BLaER1 treated with 17β-estradiol and CSF1 and Interleukin-3, amounts not matched to agents 10 nM and 100 nM (cell line): Measurements from ENCODE around the gene ACE.

Source experiments
- H3K27ac ChIP-seq, 11 experiments: shearing (Covaris generic); formaldehyde crosslinking; 2 replicates each; pipeline ENCODE4 v1.8.1; 2022
- H3K27me3 ChIP-seq, 11 experiments: shearing (Covaris generic); formaldehyde crosslinking; 2 replicates each; pipeline ENCODE4 v1.8.1; 2022
- H3K36me3 ChIP-seq, 11 experiments: shearing (Covaris generic); formaldehyde crosslinking; 2 replicates each; pipeline ENCODE4 v1.8.1; 2022
- H3K4me1 ChIP-seq, 10 experiments: shearing (Covaris generic); formaldehyde crosslinking; 2 replicates each; pipeline ENCODE4 v1.8.1; 2022
- H3K4me2 ChIP-seq, 11 experiments: shearing (Covaris generic); formaldehyde crosslinking; 2 replicates each; pipeline ENCODE4 v1.8.1; 2022
- H3K4me3 ChIP-seq, 10 experiments: shearing (Covaris generic); formaldehyde crosslinking; 2 replicates each; pipeline ENCODE4 v1.8.1; 2022
- H3K9ac ChIP-seq, 11 experiments: shearing (Covaris generic); formaldehyde crosslinking; 2 replicates each; pipeline ENCODE4 v1.8.1; 2022
- H3K9me3 ChIP-seq, 11 experiments: shearing (Covaris generic); formaldehyde crosslinking; replicated peaks in 1 of 11; 2 replicates each; pipeline ENCODE4 v1.8.1; 2022
- H4K20me1 ChIP-seq, 11 experiments: shearing (Covaris generic); formaldehyde crosslinking; 2 replicates each; pipeline ENCODE4 v1.8.1; 2022
- Cebpa-rat ChIP-seq, 11 experiments: shearing (Covaris generic); IDR thresholded peaks; 2 replicates each; pipeline ENCODE4 v1.8.1; 2022

ACE gene

GRCh38 chr17:63475491-63476412 is 1.1 kb upstream of the ACE start:
- Histone ChIP-seq H4K20me1 (peaks cover 0 to 26% (median 20%) of the 10 kb centered on the region in 11 experiments; a peak in 15 of 22 replicates), H3K27me3 (peaks cover 3 to 39% (median 33%) of the 10 kb centered on the region in 11 experiments; a peak in 20 of 22 replicates), H3K9me3 (no peaks in the 10 kb centered on the region), H3K36me3 (peaks cover 0 to 15% (median 0%) of the 10 kb centered on the region in 11 experiments; a peak in 4 of 22 replicates), H3K9ac (peak overlapping the region in 4 of 11 experiments; percentile 9 to 27 (median 12); a peak in 3 of 22 replicates), H3K4me2 (peak overlapping the region; percentile 91 to 100 (median 99)), H3K4me3 (peak overlapping the region in 6 of 10 experiments; percentile 65 to 75 (median 70); a peak in 8 of 20 replicates), H3K27ac (no peak overlapping the region), H3K4me1 (peaks cover 43 to 57% (median 49%) of the 10 kb centered on the region in 10 experiments)
- no peak for TF ChIP-seq Cebpa-rat (IDR thresholded peaks at IDR 0.05)

DNA sequence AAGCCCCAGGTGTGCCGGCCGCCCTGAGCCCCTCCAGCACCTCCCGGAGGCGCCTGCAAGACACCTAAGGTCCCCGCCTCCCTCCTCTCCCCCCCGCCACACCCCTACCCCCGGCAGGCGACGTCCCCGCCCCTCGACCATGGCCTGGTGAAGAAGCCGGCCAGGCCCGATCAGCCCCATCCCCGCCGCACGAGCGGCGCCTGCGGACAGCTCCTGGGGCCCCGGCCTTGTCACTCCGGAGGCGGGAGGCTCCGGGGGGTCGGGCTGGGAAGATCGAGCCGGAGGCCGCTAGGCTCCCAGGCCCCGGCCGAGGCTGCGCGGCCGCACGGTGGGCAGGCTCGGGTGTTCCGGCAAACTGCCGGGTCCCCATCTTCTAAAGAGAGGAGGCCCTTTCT is 405 bp upstream of the ACE start:
- Histone ChIP-seq H3K27me3 (peaks cover 3 to 39% (median 33%) of the 10 kb centered on the region in 11 experiments; a peak in 20 of 22 replicates), H3K4me2 (peak overlapping the region; percentile 91 to 100 (median 99)), H3K9me3 (no peaks in the 10 kb centered on the region), H3K36me3 (peaks cover 0 to 21% (median 0%) of the 10 kb centered on the region in 11 experiments; a peak in 4 of 22 replicates), H3K9ac (peak overlapping the region; percentile 47 to 70 (median 58); a peak in 20 of 22 replicates), H3K4me1 (peaks cover 44 to 64% (median 51%) of the 10 kb centered on the region in 10 experiments), H3K27ac (no peak overlapping the region), H3K4me3 (peak overlapping the region; percentile 60 to 75 (median 66)), H4K20me1 (peaks cover 0 to 26% (median 20%) of the 10 kb centered on the region in 11 experiments; a peak in 15 of 22 replicates)
- no peak for TF ChIP-seq Cebpa-rat (IDR thresholded peaks at IDR 0.05)

GRCh38 chr17:63477480-63478440 is 899 bp downstream of the ACE start:
- peaks cover 3 to 39% (median 33%) of the 10 kb centered on the region in 11 experiments; a peak in 20 of 22 replicates for H3K27me3 ChIP-seq
- H3K4me1 ChIP-seq = peaks cover 44 to 64% (median 51%) of the 10 kb centered on the region in 10 experiments
- peaks cover 0 to 33% (median 0%) of the 10 kb centered on the region in 11 experiments; a peak in 4 of 22 replicates for H3K36me3 ChIP-seq
- peaks cover 0 to 26% (median 20%) of the 10 kb centered on the region in 11 experiments; a peak in 15 of 22 replicates for H4K20me1 ChIP-seq
- no peaks in the 10 kb centered on the region for H3K9me3 ChIP-seq
- TF ChIP-seq Cebpa-rat (IDR thresholded peaks at IDR 0.05) = no peak
- H3K4me2 ChIP-seq = peak overlapping the region; percentile 91 to 100 (median 99)
- H3K9ac ChIP-seq = peak overlapping the region in 10 of 11 experiments; percentile 48 to 70 (median 58); a peak in 20 of 22 replicates
- no peak overlapping the region; a peak in 1 of 22 replicates for H3K27ac ChIP-seq
- H3K4me3 ChIP-seq = peak overlapping the region; percentile 60 to 75 (median 66)

DNA sequence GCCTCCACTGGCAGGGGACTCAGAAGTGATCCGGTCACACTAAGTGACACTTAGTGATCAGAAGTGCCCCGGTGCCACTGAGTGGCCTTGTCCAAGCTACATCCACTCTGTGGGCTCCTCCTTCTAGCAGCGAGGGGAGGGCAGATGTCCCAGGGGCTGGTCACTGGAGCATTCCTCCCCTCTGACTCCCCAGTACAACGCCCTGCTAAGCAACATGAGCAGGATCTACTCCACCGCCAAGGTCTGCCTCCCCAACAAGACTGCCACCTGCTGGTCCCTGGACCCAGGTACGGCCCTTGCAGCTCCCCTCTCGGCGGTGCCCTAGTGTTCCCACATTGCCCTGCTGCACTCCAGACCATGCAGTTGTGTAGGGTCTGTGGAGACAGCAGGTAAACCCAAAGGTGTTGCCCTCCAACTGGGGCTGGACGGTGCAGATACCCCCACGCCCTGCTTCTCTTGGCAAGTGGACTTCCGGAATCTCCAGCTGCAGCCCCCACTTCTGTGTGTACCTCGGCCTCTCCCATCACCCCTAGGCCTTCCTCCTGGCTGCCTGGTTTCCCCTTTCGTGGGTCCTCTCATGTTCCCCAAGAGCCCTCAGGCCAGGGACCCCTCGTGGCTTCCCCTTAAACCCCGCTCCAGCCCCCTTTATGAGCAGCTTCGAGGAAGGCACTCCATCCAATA is 2.1 kb downstream of the ACE start:
- peaks cover 44 to 64% (median 51%) of the 10 kb centered on the region in 10 experiments for H3K4me1 ChIP-seq
- peaks cover 3 to 39% (median 33%) of the 10 kb centered on the region in 11 experiments; a peak in 20 of 22 replicates for H3K27me3 ChIP-seq
- H3K9ac ChIP-seq = peak overlapping the region in 2 of 11 experiments; percentile 48 to 68; a peak in 3 of 22 replicates
- peak overlapping the region in 2 of 10 experiments; percentile 68 to 75; a peak in 4 of 20 replicates for H3K4me3 ChIP-seq
- no peak for TF ChIP-seq Cebpa-rat (IDR thresholded peaks at IDR 0.05)
- peaks cover 0 to 26% (median 20%) of the 10 kb centered on the region in 11 experiments; a peak in 15 of 22 replicates for H4K20me1 ChIP-seq
- no peak overlapping the region for H3K27ac ChIP-seq
- peaks cover 0 to 42% (median 0%) of the 10 kb centered on the region in 11 experiments; a peak in 4 of 22 replicates for H3K36me3 ChIP-seq
- H3K4me2 ChIP-seq = peak overlapping the region; percentile 27 to 100 (median 98)
- H3K9me3 ChIP-seq = no peaks in the 10 kb centered on the region

GRCh38 chr17:63479495-63480184 is 2.8 kb downstream of the ACE start:
- Histone ChIP-seq H3K4me2 (peak overlapping the region in 6 of 11 experiments; percentile 65 to 99 (median 92); a peak in 9 of 22 replicates), H3K4me3 (no peak overlapping the region), H3K9me3 (no peaks in the 10 kb centered on the region), H3K27me3 (peaks cover 3 to 39% (median 33%) of the 10 kb centered on the region in 11 experiments; a peak in 20 of 22 replicates), H3K9ac (peak overlapping the region in 2 of 11 experiments; percentile 33 to 61; a peak in 2 of 22 replicates), H3K4me1 (peaks cover 42 to 61% (median 49%) of the 10 kb centered on the region in 10 experiments), H3K36me3 (peaks cover 0 to 49% (median 0%) of the 10 kb centered on the region in 11 experiments; a peak in 4 of 22 replicates), H4K20me1 (peaks cover 0 to 26% (median 20%) of the 10 kb centered on the region in 11 experiments; a peak in 15 of 22 replicates), H3K27ac (no peak overlapping the region)
- TF ChIP-seq Cebpa-rat (IDR thresholded peaks at IDR 0.05) = no peak

GRCh38 chr17:63480192-63480784 is 3.4 kb downstream of the ACE start:
- H4K20me1 ChIP-seq = peaks cover 0 to 23% (median 16%) of the 10 kb centered on the region in 11 experiments; a peak in 15 of 22 replicates
- H3K4me1 ChIP-seq = peaks cover 36 to 54% (median 42%) of the 10 kb centered on the region in 10 experiments
- H3K9ac ChIP-seq = peak overlapping the region in 4 of 11 experiments; percentile 4 to 61 (median 23); a peak in 5 of 22 replicates
- peak overlapping the region in 10 of 11 experiments; percentile 39 to 91 (median 65); a peak in 18 of 22 replicates for H3K4me2 ChIP-seq
- H3K9me3 ChIP-seq = no peaks in the 10 kb centered on the region
- H3K27ac ChIP-seq = no peak overlapping the region
- peaks cover 3 to 37% (median 33%) of the 10 kb centered on the region in 11 experiments; a peak in 20 of 22 replicates for H3K27me3 ChIP-seq
- H3K36me3 ChIP-seq = peaks cover 0 to 56% (median 0%) of the 10 kb centered on the region in 11 experiments; a peak in 4 of 22 replicates
- H3K4me3 ChIP-seq = no peak overlapping the region
- no peak for TF ChIP-seq Cebpa-rat (IDR thresholded peaks at IDR 0.05)
